GM21786 (cell line): ENCODE results near the gene STK35.
"Not testable (repeated sequence)": the region's sequence is repeated elsewhere in the genome, so short reads cannot be mapped to it uniquely, and the experiment has no call there.

ENCODE experiments used
- ATAC-seq: cut with Tn5 transposase; IDR thresholded peaks from one replicate; pipeline ENCODE4 v1.9.1; 2021; ENCODE audit not compliant: unreplicated experiment

The STK35 gene

GRCh38 chr20:2156666-2157624, 55.3 kb downstream of the STK35 start:
- no peak for ATAC-seq

- no peak for ATAC-seq
These were observed 60.6 kb downstream of the STK35 start for GRCh38 chr20:2162125-2162822.

GRCh38 chr20:2162823-2163166, 61.2 kb downstream of the STK35 start:
- ATAC-seq, result no peak

- no peak for ATAC-seq
These were observed 61.7 kb downstream of the STK35 start for GRCh38 chr20:2163312-2163711.

GRCh38 chr20:2163757-2164156, 62.1 kb downstream of the STK35 start:
- no peak for ATAC-seq

GRCh38 chr20:2164421-2164820, 62.8 kb downstream of the STK35 start:
- no peak for ATAC-seq

- no peak for ATAC-seq
These were observed 63.3 kb downstream of the STK35 start for GRCh38 chr20:2164966-2165365.

- ATAC-seq, result no peak
These were observed 64.2 kb downstream of the STK35 start for GRCh38 chr20:2165871-2166270.

- no peak for ATAC-seq
These were observed 65.5 kb downstream of the STK35 start for GRCh38 chr20:2167112-2167511.

GRCh38 chr20:2168946-2169345, 67.3 kb downstream of the STK35 start:
- no peak for ATAC-seq

GRCh38 chr20:2169456-2170088, 67.9 kb downstream of the STK35 start:
- no peak for ATAC-seq

- no peak for ATAC-seq
These were observed 68.8 kb downstream of the STK35 start for GRCh38 chr20:2170404-2170803.

GRCh38 chr20:2171266-2171790, 69.7 kb downstream of the STK35 start:
- no peak for ATAC-seq

- ATAC-seq, result not testable (repeated sequence)
These were observed 70.2 kb downstream of the STK35 start for GRCh38 chr20:2171840-2172239.

- no peak for ATAC-seq
These were observed 70.9 kb downstream of the STK35 start for GRCh38 chr20:2172305-2173175.

- no peak for ATAC-seq
These were observed 71.6 kb downstream of the STK35 start for GRCh38 chr20:2173186-2173585.

GRCh38 chr20:2174067-2174466, 72.4 kb downstream of the STK35 start:
- no peak for ATAC-seq

- ATAC-seq, result no peak
These were observed 75.3 kb downstream of the STK35 start for GRCh38 chr20:2176946-2177345.

GRCh38 chr20:2178318-2179232, 76.9 kb downstream of the STK35 start:
- no peak for ATAC-seq

- no peak for ATAC-seq
These were observed 77.6 kb downstream of the STK35 start for GRCh38 chr20:2179233-2179580.
